ENCODE measurements around the gene C1QL1. TPM values are rescaled to one million over a fixed set of nuclear protein-coding genes. Genes with fewer than 3 reads are reported as not detected.
"Not testable (repeated sequence)": the region's sequence is repeated elsewhere in the genome, so short reads cannot be mapped to it uniquely, and the experiment has no call there.

C1QL1 gene
- total RNA-seq, 1 donor from 2014 or later, result not detected

DNA sequence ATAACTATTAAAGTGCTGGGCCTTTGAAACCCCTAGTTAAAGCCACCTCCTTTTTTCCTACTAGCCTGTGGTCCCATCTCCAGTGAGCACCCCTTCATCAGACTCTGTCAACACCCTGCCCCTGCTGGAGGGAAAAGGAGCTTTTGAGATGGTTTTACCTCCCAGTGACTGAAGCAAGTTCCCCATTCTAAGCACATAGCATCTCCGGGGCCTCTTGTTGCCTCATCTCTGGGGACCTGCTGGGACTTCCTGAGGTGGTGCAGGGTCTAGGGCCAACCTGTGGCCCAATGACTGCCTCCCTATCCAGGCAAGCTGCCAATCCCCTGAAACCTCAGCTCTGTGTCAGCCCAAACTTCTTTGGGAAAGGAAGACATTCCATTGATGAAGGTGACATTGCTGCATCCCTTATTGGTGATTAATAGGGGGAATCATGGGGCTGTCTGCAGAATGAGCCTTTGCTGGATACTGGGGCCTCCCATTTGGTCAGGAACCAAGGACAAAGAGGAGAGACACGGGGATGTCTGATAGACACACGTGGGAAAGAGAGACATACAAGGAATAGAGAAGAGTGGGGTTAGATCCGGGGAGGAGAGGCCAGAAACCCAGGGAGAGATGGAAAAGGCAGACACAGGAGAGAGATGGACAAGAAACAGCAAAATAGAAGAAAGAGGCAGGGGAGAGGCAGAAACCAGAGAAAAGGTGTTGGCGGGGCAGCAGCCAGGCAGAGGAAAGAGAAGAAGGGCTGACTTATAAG, 2.4 kb downstream of the C1QL1 start:
- no peak for DNase-seq (ENCODE audit: low spot score)

DNA sequence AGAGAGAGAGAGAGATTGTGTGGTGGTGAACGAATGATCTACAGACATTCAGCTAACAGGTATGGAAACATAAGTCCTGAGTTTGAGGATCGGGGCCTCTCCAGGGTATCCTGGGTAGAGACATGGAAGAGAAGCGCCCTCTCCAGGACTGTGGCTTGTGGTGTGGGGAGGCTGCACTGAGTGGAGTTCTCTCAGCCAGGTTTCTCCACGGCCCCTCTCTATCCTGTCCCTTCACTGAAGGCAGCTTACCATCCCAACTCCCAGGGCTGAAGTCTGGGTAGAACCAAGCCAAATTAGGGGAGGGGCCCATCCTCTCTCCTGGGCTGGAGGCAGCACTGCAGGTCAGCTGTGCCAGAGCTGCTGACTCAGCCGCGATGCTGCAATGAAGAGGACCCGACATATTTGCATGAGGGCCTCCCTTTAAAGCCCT, 6.2 kb downstream of the C1QL1 start:
- DNase-seq (ENCODE audit: low spot score), result no peak

DNA sequence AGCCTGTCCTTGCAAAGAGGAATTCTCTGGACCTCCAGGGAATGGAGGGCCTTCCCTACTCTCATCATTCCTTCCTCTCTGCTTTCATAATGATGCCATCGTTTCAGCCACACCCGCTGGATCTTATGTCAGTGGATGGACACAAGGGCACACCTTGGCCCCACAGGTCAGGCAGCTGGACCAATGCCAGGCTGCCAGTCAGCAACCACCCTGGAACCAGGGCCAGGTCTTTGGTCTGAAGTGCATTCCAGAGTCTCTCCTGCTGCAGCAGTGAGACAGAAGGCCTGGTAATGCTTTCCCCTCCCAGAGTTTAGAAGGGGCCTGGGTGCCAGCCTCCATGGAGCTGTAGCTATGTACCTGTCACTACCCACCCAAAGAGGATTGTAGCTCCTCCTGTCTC, 7.4 kb downstream of the C1QL1 start:
- DNase-seq (ENCODE audit: low spot score), result no peak

DNA sequence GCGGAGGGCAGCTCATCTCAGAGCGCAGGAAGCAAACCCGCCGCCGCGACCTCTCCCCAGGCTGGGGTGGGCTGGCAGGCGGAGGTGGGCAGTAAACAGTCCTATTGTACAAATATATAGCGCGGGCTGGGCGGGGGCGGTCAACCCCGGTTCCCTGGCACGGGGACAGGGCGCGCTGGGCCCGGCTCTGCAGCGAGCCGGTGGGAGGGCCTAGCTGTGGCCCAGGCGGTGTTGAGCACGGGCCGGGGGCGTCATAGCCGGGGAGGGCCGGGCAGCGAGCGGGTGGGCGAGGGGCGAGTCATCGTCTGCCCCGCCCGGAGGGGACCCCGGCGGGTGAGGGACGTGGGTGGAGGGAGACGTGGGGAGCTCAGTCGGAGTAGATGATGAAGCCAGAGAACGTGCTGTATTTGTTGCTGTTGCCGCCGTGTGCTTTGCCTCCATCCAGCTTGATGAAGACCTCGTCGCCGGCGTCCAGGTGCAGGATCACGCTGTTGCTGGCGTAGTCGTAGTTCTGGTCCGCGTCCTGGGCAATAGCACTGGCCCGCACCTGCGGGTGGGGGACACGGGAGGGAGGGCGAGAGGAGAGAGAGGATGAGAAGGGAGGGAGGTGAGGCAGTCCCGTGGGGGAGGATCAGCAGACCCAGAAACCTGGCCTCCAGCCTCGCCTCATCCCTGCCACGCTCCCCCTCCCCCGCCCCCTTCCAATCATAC, 8.1 kb downstream of the C1QL1 start:
- DNase-seq (ENCODE audit: low spot score), result no peak

DNA sequence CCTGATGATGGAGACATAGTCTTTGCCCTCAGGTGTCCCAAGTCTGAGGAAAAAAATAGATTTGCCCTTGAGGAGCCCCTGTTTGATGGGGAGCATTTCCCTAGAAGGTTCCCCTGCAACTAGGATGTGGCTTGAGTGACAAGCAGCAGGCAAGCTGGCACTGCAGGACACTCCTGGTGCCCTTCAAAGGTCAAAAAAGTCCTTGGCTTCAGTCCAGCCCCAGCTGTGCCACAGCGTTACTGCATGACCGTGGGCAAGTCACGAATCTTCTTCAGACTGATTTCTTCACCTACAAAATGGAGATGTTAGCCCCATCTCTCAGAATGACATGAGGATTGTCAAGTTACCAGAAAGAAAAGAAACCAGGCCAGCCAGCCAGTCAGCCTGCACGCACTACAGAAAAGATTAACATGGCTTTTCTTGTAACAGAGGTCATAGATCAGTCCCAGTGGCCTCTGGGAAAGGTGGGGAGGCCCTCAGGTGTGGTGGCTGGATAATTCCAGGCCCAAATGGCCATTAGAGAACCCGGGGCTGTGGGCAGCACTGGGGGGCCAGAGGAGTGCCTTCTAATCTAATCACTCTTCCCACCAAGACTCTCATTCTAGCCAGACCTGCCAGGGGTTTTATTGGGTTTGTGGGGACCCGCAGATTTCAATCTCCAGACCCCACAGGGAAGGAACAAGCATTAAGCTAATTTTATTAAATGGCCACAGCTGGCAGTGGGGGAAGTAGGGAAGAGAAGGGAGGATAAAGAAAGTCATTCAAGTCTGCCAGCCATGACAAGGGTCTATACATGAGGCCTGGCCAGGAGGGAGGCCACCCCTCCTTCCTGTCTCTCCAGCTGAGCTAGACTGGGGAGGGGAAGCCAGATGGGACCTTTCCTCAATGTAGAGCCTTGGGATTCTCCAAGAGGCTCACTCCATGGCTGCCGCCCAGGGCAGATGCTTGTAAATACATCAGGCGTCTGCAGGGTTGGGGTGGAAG, 10.8 kb downstream of the C1QL1 start:
- DNase-seq (ENCODE audit: low spot score), result no peak

DNA sequence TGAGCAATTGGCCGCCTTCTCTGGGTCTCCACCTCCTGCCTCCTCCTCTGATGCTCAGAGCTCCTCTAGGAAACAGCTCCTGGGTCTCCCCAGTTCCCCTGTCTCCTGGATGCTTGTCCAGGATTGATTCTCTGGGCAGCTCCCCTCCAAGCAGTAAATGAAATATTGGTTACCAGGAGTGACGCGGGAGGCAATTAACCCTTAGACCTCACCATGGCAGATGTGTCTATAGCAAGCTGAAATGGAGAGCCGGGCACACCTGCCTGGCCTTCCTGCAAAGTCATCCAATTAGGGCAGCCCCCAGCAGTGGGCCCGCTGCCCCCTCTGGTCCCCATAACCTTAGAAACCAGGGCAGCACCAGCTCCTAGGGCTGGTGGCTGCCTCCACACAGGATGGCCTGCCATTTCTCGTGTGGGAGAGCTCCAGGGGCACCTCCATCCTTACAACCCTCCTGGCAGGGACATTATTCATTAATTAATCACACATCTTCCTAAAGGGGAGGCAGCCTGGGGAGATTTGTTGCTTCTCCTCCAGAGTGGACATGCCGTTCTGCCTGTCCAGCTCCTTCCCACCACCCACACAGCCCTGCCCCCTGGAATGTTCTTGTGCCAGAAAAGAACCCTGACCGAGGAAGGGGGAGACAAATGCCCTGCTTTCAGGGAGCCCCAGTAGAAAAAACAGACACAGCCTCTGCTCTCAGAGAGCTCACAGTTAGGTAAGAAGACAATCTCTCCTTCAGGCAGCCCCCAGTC, 12.3 kb downstream of the C1QL1 start:
- DNase-seq (ENCODE audit: low spot score), result no peak

DNA sequence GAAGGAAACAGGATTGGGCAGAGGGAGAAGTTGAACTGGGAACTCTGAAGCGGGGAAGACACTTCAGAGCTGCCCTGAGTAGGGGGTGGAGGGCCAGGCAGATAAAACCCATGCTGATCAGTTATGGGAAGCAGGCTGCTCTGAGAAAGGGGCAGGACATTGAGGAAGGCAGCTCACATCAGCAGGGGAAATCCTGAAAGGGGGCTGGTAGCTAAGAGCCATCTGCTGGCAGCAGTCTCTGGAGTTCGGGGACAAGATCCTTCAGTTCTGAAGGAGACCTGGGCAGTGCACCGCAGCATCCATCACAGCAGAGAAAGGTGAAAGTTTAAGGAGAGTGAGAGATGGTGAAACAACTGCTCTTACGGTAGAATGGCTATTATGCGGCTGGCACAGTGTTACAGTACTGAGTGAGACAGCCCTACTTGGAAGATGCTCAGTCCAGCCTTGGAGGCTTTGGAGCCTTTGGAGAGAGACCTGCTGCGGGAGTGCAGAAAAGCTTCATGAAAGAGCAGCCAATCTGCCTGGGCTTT, 15.1 kb downstream of the C1QL1 start:
- DNase-seq (ENCODE audit: low spot score), result no peak

DNA sequence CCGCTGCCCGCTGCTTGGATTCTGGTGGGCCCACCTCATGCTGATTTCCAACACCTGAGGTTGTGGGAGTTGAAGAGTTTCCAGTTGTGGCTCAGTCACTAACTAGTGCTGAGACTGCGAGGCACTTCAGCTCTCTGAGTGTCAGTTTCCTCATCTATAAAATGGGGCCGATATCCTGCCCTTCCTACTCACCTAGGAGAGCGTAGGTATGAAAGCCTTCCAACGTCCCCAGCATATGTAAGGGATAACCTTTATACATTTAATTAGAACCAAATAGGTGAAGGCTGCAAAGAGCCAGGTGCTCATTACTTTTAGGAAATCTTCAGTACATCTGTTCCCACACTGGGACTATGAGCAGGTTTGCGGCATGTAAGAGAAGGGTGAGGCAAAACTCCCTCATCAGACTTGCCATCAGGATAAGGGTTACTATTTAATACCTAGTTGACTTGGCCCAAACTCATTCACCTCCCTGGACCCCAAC, 19.7 kb downstream of the C1QL1 start:
- DNase-seq (ENCODE audit: low spot score), result no peak

DNA sequence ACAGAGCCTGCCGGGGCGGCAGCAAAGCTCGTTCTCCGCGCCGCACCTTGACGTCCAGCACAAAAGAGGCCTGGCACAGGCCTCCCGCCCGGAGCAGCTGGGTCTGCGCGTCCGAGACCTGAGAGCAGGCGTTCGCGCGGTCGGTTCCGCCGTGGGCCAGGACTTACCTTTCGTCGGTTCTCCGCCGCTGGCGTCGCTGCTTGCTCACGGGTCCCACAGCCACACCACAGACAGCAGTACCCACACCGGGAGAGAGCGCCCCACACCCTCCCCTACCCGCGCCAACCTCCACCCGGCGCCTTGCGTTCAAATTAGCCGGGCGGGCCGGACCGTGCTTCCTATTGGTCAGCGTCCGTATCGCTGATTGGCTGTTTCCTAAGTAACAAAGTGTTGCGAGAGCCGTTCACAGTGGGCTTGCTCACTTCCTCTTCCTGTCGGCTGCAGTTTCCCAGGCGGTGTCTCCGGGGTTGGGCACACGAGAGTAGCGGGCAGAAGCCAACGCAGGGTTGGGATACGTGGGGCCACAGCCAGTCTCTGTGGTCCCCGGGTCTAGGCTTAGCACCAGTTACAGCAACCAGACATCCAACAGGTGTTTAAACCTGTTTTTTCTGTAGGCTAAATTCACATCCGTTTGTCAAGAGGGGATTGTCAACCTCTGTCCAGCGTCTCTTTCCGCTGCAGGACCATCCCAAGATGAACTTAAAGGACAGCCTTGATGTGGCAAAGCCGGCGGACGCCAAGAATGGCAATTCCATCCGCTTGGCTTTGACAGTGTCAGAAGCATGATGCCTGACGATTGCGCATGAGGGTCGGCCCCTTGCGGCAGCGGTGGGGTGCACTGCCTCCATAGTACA, 20.4 kb downstream of the C1QL1 start, which contains the start of gene KIF18B:
KIF18B (minus strand) TSS at position 313 of the 854 bp plus-strand sequence. CDS start 11,429 bp downstream, outside the sequence.
- DNase-seq (ENCODE audit: low spot score), result peak; percentile 96

DNA sequence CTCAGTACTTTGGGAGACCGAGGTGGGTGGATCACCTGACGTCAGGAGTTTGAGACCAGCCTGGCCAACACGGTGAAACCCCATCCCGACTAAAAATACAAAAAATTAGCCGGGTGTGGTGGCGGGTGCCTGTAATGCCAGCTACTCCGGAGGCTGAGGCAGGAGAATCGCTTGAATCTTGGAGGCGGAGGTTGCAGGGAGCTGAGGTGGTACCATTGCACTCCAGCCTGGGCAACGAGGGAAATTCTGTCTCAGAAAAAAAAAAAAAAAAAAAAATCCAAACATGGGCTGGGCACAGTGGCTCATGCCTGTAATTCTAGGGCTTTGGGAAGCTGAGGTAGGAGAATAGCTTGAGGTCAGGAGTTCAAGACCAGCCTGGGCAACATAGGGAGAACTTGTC, 22.5 kb downstream of the C1QL1 start:
- not testable (repeated sequence) for DNase-seq (ENCODE audit: low spot score)

DNA sequence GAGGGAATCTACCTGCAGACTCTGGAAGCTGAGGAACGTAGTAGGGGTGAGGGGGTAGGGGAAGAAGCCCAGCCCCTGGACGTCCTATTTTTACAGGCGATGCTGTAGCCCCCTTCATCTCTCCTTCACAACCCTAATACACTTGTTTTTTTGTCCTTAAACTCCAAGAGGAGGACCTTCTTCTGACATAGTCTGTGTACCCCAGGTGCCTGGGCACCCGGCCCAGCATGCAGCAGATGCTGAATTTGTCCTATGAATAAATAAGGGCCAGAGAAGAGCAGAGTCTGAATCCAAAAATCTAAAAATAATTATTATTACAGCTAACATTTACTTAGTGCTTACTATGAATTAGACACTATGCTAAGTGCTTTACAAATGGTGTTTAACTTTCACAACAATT, 25.6 kb downstream of the C1QL1 start:
- DNase-seq (ENCODE audit: low spot score), result no peak

DNA sequence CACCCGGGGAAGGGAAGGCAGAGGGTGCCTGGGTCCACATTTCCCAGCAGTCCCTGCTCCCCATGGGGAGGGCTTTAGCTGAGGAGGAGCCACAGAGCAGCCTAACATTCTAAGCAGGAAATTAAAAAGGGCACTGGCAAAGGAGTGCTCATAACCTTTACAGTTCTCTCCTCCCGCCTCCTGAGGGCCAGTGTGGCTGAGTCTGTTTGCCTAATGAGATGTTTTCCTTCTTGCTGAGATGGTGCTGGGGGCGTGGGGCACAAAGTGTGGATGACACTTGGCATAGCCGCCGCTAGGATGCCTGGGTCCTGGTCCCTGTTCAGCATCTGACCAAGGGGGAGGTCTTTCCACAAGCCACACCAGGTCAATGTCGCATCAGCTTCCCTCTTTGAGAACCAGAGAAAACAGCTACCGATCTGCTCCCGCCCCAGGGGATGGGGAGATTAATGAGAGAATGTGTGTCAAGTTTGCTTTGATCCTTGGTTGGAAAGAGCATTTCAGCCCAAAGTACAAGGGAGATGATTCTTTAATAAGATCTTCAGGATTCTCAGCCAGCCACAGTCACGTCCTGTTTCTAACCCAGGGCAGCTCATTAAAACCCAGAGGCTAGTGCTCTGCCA, 26.3 kb downstream of the C1QL1 start:
- no peak for DNase-seq (ENCODE audit: low spot score)

DNA sequence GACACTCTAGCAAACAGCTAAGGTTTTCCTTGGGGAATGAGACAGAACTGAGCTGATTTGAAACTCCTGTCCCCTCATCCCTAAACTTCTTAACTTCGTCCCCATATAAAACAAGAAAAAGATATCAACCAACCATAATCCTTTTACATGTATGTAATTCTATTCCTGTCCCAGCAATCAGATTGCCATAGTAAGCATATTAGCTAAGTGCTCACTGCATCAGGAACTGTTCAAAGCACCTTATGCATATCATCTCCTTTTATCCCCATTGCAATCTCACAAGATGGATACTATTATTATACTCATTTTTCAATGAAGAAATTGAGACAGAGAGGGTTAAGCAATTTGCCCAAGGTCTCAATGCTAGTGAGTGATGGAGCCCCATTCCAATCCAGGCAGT, 27.3 kb downstream of the C1QL1 start:
- DNase-seq (ENCODE audit: low spot score), result no peak

DNA sequence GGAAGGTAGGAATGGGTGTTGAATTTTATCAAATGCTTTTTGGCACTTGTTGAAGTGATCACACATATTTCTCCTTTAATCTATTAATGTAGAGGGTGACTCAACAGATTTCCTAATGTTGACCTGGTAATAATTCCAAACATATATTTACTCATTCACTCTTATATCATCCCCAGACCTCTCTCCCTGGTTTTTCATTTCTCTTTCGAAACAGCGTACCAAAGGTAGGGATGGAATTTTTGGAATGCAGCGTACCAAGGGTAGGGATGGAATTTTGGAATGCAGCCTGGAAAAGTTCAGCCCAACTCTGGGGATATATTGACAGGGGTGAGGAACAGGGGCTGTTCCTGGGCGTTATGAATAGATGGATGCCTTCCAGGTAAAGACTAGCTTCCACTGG, 27.8 kb downstream of the C1QL1 start:
- no peak for DNase-seq (ENCODE audit: low spot score)

DNA sequence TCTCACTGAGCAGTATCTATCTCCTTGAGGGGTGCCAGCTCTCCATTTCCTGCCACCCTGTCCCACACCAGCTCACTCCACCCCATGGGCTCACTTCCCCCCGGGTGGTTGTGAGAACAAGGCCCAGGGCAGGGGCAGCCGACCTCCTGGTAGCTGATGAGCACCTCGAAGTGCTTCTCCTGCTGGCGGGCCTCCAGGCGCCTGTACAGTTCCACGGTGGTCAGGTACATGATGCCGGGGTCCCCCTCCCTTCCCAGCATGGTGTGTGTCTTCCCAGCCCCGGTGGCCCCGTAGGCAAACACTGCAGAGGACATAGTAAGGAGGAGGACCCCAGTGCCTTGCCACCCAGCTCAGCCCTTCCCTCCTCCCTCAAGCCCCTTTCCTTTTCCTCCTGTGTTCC, 33.0 kb downstream of the C1QL1 start:
- DNase-seq (ENCODE audit: low spot score), result no peak

DNA sequence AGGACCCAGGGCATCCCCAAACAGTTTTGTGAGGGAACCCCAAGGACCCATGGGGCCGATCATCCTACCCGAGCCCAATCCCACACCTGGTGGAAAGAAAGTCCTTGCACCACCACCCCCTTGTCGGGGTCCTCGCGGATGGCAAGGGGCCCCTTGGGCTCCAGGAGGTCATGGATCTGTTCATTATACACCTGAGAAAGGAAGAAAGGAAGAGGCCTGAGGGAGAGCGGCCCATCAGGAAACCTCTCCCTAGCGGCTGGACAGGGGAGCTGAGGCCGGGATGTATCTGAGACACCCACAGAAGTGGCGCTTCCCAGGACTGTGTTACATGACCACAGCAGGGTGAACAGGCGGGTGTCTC, 33.4 kb downstream of the C1QL1 start:
- DNase-seq (ENCODE audit: low spot score), result no peak

DNA sequence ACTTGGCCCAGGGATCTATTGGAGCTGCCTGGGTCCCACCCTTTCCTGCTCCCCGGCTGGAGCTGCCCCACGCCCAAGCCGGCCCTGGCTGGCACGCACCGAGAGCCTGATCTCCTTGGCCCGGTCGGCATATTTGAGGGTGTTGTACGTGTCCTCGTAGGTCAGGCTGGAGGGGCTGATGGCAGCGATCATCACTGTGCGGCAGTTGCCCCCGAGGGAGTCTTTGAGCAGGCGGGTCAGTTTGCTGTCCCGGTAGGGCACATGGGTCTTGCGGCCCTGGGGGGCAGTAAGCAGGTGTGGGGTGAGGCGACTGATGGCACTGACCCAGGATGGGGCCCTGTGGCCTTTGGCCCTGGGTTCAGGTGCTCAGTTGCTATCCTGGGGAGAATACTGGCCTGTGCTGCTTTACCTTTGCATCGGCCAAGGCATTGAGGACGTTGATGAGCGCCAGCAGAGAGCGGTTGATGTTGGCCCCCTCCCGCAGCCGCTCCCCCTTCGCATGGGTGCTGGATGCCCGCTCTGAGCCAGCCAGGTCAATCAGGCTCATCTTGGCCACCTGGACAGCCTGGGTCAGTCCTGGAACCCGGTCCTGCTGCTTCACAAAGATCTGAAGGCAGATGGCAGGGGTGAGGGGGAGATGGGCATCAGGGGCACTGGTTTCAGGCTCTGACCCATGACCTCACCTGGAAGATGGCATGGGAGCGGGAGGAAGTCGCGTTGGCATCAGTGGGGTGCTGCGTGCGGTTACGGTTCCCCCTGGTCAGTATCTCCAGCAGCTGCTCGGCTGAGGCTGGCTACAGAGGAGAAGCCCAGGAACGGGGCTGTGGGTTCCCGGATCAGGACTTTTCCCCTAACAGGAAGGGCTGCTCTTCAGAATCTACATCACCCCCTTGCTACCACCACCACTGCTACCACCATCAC, 34.0 kb downstream of the C1QL1 start:
- no peak for DNase-seq (ENCODE audit: low spot score)

DNA sequence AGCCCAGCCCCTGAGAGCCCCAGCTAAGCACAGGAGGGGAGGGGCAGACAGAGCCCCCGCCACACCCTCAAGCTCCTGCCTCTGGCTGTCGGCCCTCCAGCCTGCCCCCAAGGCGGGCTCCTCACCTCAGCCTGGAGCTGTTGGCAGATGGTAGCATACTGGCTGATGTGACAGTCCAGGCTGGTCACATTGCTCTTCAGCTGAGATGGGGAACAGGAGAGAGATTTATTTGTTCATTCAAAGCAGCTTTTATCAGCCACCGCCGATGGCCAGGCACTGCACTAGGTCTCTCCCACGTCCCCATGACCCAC, 35.4 kb downstream of the C1QL1 start:
- DNase-seq (ENCODE audit: low spot score), result no peak
